ENCODE results near the gene ITGB5. TPM values are rescaled to one million over a fixed set of nuclear protein-coding genes. Genes with fewer than 3 reads are reported as not detected.

Gene ITGB5
- total RNA-seq, 1 donor from 2014 or later, result 139 TPM

DNA sequence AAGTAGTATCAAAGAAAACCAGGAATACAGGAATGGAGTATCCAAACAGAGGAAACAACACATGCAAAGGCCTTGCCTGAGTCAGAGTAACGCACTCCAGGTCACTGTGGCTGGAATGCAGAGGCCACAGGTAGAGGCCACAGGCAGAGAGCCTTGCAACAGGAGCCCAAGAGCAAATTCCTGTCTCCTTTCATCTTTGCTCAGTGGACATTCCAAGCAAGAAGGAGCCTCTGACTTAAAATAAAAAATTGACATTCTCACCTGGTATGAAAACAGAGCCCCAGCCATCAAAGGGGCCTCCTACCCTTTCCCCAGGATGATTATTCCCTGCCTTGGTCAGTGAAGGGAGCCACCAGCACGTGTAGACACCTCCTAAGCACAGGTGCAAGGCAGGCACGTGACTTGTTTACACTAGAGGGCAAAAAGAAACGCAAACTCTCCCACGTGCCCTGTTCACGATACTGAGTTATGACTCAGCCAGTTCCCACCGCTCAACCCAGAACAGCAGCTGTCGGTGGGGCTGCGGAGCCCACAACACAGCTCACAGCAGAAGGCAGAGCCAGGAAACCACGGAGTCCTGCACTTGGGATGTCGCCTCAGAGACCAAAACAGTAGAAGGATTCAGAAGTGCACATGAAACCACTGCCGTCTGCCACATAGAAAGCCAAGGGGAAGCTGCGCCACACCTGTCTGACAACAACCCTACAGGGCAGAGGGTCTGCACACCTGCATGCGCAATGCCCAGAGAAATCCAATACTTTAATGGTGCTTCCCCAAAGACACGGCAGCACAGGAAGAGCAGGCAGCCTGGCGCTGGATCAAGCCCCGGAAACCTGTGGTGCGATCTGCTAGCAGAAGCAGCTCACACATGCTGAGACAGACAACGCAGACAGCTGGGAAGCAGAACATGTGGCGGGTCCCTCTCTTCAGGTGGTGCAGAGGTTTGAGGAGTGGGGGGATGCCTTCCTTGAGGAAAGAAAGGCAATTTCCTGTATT lies 52.1 kb downstream of the ITGB5 start:
- peak overlapping the region; percentile 8 for H3K4me3 ChIP-seq (ENCODE audit: insufficient read depth, low read depth, low read length)
- H3K9me3 Mint-ChIP-seq (ENCODE audit: unreplicated experiment), result no peaks in the 10 kb centered on the region
- peaks cover 23% of the 10 kb centered on the region for H3K79me2 ChIP-seq (ENCODE audit: insufficient read depth, low read length)
- no peaks in the 10 kb centered on the region for H3K27me3 ChIP-seq (ENCODE audit: insufficient read depth, low read length)
- H3K27ac ChIP-seq (ENCODE audit: low read depth, low read length), result peak overlapping the region; percentile 89
- peak overlapping the region; percentile 96 for H3K27ac Mint-ChIP-seq (ENCODE audit: unreplicated experiment)
- peak overlapping the region; percentile 77 for H3K4me2 ChIP-seq (ENCODE audit: low read length)
- H3K4me1 Mint-ChIP-seq (ENCODE audit: low read depth, unreplicated experiment), result peaks cover 60% of the 10 kb centered on the region
- DNase-seq (ENCODE audit: low read depth) (peak; percentile 83), FAIRE-seq (no peak)
- TF ChIP-seq, protein P1, sequence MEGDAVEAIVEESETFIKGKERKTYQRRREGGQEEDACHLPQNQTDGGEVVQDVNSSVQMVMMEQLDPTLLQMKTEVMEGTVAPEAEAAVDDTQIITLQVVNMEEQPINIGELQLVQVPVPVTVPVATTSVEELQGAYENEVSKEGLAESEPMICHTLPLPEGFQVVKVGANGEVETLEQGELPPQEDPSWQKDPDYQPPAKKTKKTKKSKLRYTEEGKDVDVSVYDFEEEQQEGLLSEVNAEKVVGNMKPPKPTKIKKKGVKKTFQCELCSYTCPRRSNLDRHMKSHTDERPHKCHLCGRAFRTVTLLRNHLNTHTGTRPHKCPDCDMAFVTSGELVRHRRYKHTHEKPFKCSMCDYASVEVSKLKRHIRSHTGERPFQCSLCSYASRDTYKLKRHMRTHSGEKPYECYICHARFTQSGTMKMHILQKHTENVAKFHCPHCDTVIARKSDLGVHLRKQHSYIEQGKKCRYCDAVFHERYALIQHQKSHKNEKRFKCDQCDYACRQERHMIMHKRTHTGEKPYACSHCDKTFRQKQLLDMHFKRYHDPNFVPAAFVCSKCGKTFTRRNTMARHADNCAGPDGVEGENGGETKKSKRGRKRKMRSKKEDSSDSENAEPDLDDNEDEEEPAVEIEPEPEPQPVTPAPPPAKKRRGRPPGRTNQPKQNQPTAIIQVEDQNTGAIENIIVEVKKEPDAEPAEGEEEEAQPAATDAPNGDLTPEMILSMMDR (IDR thresholded peaks at IDR 0.05; ENCODE audit: insufficient read depth, low read depth, low read length), result no peak
- TF ChIP-seq EZH2 (IDR thresholded peaks at IDR 0.05; ENCODE audit: insufficient read depth, low read length), result no peak
- no peak overlapping the region for H2AFZ ChIP-seq (ENCODE audit: low read depth, low read length)
- peaks cover 16% of the 10 kb centered on the region for H3K36me3 Mint-ChIP-seq (ENCODE audit: low read depth, unreplicated experiment)
- peak overlapping the region; percentile 76 for H3K9ac ChIP-seq (ENCODE audit: low read length)
- no peaks in the 10 kb centered on the region for H3K27me3 Mint-ChIP-seq (ENCODE audit: low read depth, unreplicated experiment)
- peaks cover 45% of the 10 kb centered on the region for H3K4me1 ChIP-seq (ENCODE audit: insufficient read depth, low read length)
- no peaks in the 10 kb centered on the region for H3K9me3 ChIP-seq (ENCODE audit: insufficient read depth, low read depth, low read length)
- peak overlapping the region; percentile 71 for H3K4me3 Mint-ChIP-seq (ENCODE audit: unreplicated experiment)
- H4K20me1 ChIP-seq (ENCODE audit: insufficient read depth, low read length), result peaks cover 11% of the 10 kb centered on the region
- peaks cover 10% of the 10 kb centered on the region for H3K36me3 ChIP-seq (ENCODE audit: insufficient read depth, low read length)

DNA sequence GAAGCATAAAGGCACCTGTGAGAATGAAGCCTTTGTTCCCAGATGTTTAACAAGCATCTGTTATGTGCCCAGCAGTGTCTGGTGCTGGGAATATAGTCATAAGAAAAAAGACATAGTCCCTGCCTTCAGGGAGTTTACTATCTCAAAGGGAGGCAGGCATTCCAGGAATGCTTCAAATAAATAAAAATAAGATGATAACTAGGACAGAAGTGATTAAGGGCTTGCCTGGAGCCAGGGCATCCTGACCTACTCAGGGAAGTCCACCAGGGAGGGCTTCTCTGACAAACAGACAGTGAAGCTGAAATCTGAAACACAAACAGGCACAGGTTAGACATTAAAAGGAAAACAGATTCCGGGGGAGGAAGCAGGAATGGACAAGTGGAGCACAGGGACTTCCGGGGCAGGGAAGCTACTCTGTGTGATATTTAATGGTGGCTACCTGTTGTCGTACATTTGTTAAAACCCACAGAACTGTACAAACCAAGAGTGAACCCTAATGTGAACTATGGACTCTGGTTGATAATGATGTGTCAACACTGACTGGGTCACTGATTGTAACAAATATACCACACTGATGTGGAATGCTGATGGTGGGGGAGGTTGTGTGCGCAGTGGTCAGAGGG lies 53.3 kb downstream of the ITGB5 start:
- peak overlapping the region; percentile 91 for H3K27ac ChIP-seq (ENCODE audit: low read depth, low read length)
- Mint-ChIP-seq H3K9me3 (ENCODE audit: unreplicated experiment) (no peaks in the 10 kb centered on the region), H3K4me1 (ENCODE audit: low read depth, unreplicated experiment) (peaks cover 60% of the 10 kb centered on the region), H3K27ac (ENCODE audit: unreplicated experiment) (peak overlapping the region; percentile 96), H3K27me3 (ENCODE audit: low read depth, unreplicated experiment) (no peaks in the 10 kb centered on the region), H3K36me3 (ENCODE audit: low read depth, unreplicated experiment) (peaks cover 21% of the 10 kb centered on the region), H3K4me3 (ENCODE audit: unreplicated experiment) (no peak overlapping the region)
- peaks cover 51% of the 10 kb centered on the region for H3K4me1 ChIP-seq (ENCODE audit: insufficient read depth, low read length)
- peaks cover 28% of the 10 kb centered on the region for H3K79me2 ChIP-seq (ENCODE audit: insufficient read depth, low read length)
- no peaks in the 10 kb centered on the region for H3K9me3 ChIP-seq (ENCODE audit: insufficient read depth, low read depth, low read length)
- peak; percentile 42 for DNase-seq (ENCODE audit: low read depth)
- peak overlapping the region; percentile 47 for H3K4me2 ChIP-seq (ENCODE audit: low read length)
- H3K4me3 ChIP-seq (ENCODE audit: insufficient read depth, low read depth, low read length), result no peak overlapping the region
- peaks cover 11% of the 10 kb centered on the region for H4K20me1 ChIP-seq (ENCODE audit: insufficient read depth, low read length)
- H3K36me3 ChIP-seq (ENCODE audit: insufficient read depth, low read length), result peaks cover 5% of the 10 kb centered on the region
- TF ChIP-seq EZH2 (IDR thresholded peaks at IDR 0.05; ENCODE audit: insufficient read depth, low read length), result no peak
- TF ChIP-seq, protein P1 (IDR thresholded peaks at IDR 0.05; ENCODE audit: insufficient read depth, low read depth, low read length), result no peak
- no peak for FAIRE-seq
- no peaks in the 10 kb centered on the region for H3K27me3 ChIP-seq (ENCODE audit: insufficient read depth, low read length)
- H2AFZ ChIP-seq (ENCODE audit: low read depth, low read length), result no peak overlapping the region
- H3K9ac ChIP-seq (ENCODE audit: low read length), result peak overlapping the region; percentile 38
